ENCODE results near the gene SRL. TPM values are rescaled to one million over a fixed set of nuclear protein-coding genes. Genes with fewer than 3 reads are reported as not detected.

The SRL gene
- total and polyA plus RNA-seq, 2 of the 13 experiments (the other 11 are each of a cell fraction or from before 2014, with no cell fraction given), result 0.05 TPM; not detected in 1

- TF ChIP-seq ZNF503 (CRISPR knock-in tag; IDR thresholded peaks at IDR 0.05), result peak; percentile 87; the same call in 1 of the 2 replicates
- no peak for TF ChIP-seq HNRNPH1 (optimal IDR thresholded peaks at IDR 0.05; ENCODE audit: low read depth, low read length)
- peak; percentile 65; the same call in 1 of the 2 replicates for TF ChIP-seq ELF1 (CRISPR knock-in tag; IDR thresholded peaks at IDR 0.05)
- TF ChIP-seq ZFP91 (CRISPR knock-in tag; IDR thresholded peaks at IDR 0.05; ENCODE audit: borderline replicate concordance), result peak; percentile 68
- no peak for TF ChIP-seq ZNF383 (CRISPR knock-in tag; IDR thresholded peaks at IDR 0.05; ENCODE audit: borderline replicate concordance)
- TF ChIP-seq HNRNPK (IDR thresholded peaks at IDR 0.05; ENCODE audit: low read depth, low read length, poor library complexity, severe bottlenecking), result no peak
- TF ChIP-seq CSRNP2 (CRISPR knock-in tag; conservative IDR thresholded peaks at IDR 0.05; ENCODE audit: low read depth), result no peak
- TF ChIP-seq ZBTB21 (CRISPR knock-in tag; IDR thresholded peaks at IDR 0.05), result 0 out of 2 replicates have a peak, but pooled peaks have one; percentile 27
- TF ChIP-seq ZIK1 (CRISPR knock-in tag; IDR thresholded peaks at IDR 0.05; ENCODE audit: borderline replicate concordance, low read depth), result peak; percentile 33; the same call in 1 of the 2 replicates
- no peak for TF ChIP-seq GRHL1 (CRISPR knock-in tag; conservative IDR thresholded peaks at IDR 0.05)
- TF ChIP-seq THAP11 (CRISPR knock-in tag; IDR thresholded peaks at IDR 0.05), result peak; percentile 75
- TF ChIP-seq ZNF253 (CRISPR knock-in tag; IDR thresholded peaks at IDR 0.05; ENCODE audit: borderline replicate concordance), result no peak
- 0 out of 2 replicates have a peak, but pooled peaks have one; percentile 6 for TF ChIP-seq RARA (CRISPR knock-in tag; IDR thresholded peaks at IDR 0.05)
- no peak for TF ChIP-seq CERS6 (CRISPR knock-in tag; IDR thresholded peaks at IDR 0.05)
- TF ChIP-seq ZNF451 (CRISPR knock-in tag; IDR thresholded peaks at IDR 0.05), result 0 out of 2 replicates have a peak, but pooled peaks have one; percentile 40
- peak; percentile 59; the same call in 1 of the 2 replicates for TF ChIP-seq ZNF878 (CRISPR knock-in tag; IDR thresholded peaks at IDR 0.05)
- no peak for TF ChIP-seq NR2F6 (IDR thresholded peaks at IDR 0.05)
- TF ChIP-seq NR2F6 (CRISPR knock-in tag; IDR thresholded peaks at IDR 0.05), result peak; percentile 25; the same call in 1 of the 2 replicates
- TF ChIP-seq TFDP1 (CRISPR knock-in tag; IDR thresholded peaks at IDR 0.05; ENCODE audit: borderline replicate concordance), result peak; percentile 76; the same call in 1 of the 2 replicates
- peak; percentile 8; the same call in 1 of the 2 replicates for TF ChIP-seq SIN3A (IDR thresholded peaks at IDR 0.05; ENCODE audit: borderline replicate concordance, low read depth, low read length)
Observed at GRCh38 chr16:4253394-4254150, 11.7 kb upstream of the SRL start (continued).

All from HepG2 (cell line).